GM21447 (cell line): ENCODE measurements around the gene ANXA11.

Experiments
- ATAC-seq: cut with Tn5 transposase; IDR thresholded peaks from one replicate; pipeline ENCODE4 v1.9.1; 2021; ENCODE audit not compliant: unreplicated experiment

The ANXA11 gene

GRCh38 chr10:80188713-80189112, 16.6 kb downstream of the ANXA11 start:
- ATAC-seq: no peak

GRCh38 chr10:80187465-80188409, 17.6 kb downstream of the ANXA11 start:
- peak; percentile 90 for ATAC-seq

GRCh38 chr10:80187060-80187459, 18.3 kb downstream of the ANXA11 start:
- ATAC-seq: no peak

DNA sequence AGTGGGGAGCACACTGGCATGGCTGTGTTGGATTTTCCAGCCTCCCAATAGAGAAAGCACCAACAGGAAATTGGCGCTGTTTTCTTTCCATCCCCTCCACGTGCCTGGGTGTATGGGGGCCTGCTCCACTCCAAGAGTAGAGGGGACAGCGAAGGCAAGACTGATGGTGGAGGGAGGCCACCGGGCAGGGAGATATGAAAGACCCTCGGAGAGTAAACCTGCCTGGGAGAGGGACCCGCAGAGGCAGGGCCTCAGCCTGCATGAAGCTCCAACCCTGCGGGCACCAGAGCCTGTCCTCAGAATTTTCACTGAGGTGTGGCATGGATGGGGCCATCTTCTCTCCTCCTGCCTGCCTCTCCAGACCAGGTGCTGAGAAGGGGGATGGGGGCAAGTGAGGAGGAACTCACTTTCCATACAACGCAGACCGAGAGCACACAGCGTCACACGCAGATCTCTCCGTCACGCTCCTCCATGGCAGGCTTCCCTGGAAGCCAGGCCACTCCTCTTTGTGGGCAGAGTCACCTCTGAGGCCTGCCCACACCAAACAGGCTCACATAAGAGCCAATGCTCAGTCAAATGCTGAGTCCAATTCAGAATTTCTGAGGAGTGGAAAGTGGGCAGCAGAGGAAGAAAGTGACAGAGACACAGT, 18.8 kb downstream of the ANXA11 start:
- ATAC-seq: no peak

- ATAC-seq: no peak
Observed at GRCh38 chr10:80185578-80186299, 19.6 kb downstream of the ANXA11 start.

- ATAC-seq: no peak
Observed at GRCh38 chr10:80184291-80184690, 21.0 kb downstream of the ANXA11 start.

GRCh38 chr10:80183436-80183835, 21.9 kb downstream of the ANXA11 start:
- no peak for ATAC-seq

GRCh38 chr10:80182986-80183385, 22.4 kb downstream of the ANXA11 start:
- no peak for ATAC-seq

GRCh38 chr10:80177781-80178636, 27.3 kb downstream of the ANXA11 start:
- no peak for ATAC-seq

DNA sequence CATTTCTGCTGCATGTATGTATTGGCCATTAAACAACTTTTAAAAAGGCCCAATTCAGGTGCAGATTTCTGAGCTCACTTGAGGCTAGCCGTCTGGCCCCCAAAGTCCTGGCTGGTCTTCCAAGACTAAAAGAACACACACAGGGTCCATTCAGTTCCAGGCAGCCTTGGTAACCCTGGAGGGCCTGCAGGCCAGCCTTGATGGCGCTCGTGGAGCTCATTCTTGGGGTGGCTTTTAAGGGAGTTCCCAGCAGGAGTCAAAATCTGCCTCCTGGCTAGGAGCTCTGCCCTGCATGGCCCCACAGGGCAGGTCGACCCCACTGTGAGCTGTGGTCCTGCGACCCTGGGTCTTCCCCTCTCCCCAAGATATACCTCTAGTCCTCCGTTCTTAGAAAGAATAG, 28.8 kb downstream of the ANXA11 start:
- no peak for ATAC-seq

DNA sequence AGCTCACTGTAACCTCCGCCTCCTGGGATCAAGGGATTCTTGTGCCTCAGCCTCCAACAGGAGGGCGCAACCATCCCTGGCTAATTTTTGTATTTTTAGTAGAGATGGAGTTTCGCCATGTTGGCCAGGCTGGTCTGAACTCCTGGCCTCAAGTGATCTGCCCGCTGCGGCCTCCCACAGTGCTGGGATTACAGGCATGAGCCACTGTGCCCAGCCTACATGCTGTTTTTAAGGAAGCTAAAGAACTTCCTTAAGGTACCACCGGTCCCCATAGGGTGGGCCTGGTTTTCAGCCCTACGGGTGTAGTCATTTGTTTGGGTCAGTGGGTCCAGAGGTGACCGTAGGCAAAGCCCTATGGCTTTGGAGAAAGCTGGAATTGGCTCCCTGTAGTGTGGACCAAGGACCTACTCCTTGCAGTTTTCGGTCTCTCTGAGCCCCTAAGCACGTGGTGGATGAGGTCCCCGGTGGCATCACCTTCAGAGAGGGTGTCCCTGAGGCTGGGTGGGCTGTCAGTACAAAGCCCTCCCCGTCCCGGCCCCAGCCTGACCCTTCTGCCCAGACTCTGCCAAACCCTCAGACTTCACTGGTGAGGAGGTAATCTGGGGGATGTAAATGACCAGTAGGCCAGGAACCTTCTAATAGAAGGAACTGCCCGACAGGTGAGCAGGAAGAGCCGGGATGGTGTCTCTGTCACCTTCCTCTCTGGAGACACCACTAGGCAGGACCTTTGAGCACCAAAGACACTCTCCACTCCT, 30.5 kb downstream of the ANXA11 start:
- no peak for ATAC-seq

DNA sequence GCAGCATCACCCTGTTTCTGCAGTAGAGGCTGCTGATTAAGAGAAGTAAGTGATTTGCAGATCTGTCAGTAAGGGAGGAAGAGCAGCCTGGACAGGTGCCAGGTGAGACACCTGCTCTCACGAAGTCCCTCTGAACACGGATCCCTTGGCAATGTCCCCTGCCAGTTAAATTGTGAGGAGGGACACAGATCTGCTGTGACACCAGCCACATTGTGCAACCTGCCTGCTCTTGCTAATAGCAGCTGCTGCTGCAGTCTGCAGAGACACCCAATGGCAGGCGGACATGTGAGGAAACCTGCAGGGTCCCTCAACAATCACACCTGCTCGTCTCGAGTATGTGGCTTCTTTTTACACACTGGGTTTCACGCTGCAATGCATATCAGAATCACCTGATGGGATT, 31.9 kb downstream of the ANXA11 start:
- no peak for ATAC-seq

DNA sequence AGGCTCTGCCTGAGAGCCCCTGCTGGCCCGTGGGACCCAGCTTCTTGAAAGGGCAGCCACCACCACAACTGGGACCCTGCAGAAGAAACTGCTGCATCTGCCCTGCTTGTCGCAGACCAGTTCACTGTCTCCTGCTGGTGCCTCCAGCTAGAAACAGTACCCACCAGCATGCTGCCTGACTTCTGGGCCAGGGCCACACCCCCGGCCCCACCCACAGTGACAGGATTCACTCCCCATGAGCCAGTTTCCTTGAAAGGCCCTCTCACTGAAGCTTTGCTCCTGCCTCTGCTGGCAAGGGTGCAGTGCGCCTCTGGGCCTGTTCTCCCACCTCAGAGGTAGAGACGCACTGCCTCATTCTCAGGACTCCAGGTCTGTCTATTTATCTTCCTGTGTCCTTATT, 32.4 kb downstream of the ANXA11 start:
- ATAC-seq: no peak

- ATAC-seq: no peak
Observed at GRCh38 chr10:80171248-80171660, 34.1 kb downstream of the ANXA11 start.

DNA sequence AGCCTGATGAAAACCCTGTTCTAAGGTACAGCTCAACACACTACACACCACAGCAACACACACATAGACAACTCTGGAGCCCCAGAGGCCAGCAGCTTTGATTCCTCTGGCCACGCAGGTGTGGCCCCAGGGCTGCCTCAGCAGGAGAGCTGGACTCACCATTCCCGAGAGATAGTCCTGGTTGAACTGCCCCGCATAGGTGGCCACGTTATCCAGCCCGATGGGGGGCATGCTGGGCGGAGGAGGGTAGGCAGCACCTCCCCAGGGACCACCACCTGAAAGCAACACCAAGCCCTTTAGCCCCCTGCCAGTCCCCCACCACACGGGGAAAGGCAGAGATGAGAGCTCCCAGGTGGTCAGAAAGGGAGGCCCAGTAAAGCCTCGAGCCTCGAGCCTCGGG, 34.7 kb downstream of the ANXA11 start:
- ATAC-seq: no peak

GRCh38 chr10:80170026-80170425, 35.3 kb downstream of the ANXA11 start:
- no peak for ATAC-seq

GRCh38 chr10:80168679-80169380, 36.5 kb downstream of the ANXA11 start:
- ATAC-seq: no peak

GRCh38 chr10:80168162-80168511, 37.2 kb downstream of the ANXA11 start:
- no peak for ATAC-seq

GRCh38 chr10:80167471-80168161, 37.7 kb downstream of the ANXA11 start:
- ATAC-seq: no peak
